Adrenal gland (tissue), 5 donors: ENCODE measurements around the gene RPL28.

Experiments
- POLR2A ChIP-seq, 2 donors: fragments of 450-650 bp; IDR thresholded peaks; one replicate each; pipeline ENCODE4 v1.6.1; 2017; ENCODE audit warnings: antibody characterized with exemption in 2 of 2, mild to moderate bottlenecking in 2 of 2, moderate library complexity in 1 of 2
- TF ChIP-seq, protein P1 (sequence below), 6 experiments: fragments of 450-650 bp in 4 of 6; fragments of 200-600 bp in 2 of 6; sonication (generic) in 1 of 6; IDR thresholded peaks; 1 replicate in 5 of 6; 2 replicates in 1 of 6; pipeline versions ENCODE4 v1.5.1 to v1.8.0; 2016 to 2021; ENCODE audit warnings: antibody characterized with exemption in 6 of 6, mild to moderate bottlenecking in 2 of 6, moderate library complexity in 1 of 6
- donor health status: DM: no; HTN: no; CAD: no.

DNA sequence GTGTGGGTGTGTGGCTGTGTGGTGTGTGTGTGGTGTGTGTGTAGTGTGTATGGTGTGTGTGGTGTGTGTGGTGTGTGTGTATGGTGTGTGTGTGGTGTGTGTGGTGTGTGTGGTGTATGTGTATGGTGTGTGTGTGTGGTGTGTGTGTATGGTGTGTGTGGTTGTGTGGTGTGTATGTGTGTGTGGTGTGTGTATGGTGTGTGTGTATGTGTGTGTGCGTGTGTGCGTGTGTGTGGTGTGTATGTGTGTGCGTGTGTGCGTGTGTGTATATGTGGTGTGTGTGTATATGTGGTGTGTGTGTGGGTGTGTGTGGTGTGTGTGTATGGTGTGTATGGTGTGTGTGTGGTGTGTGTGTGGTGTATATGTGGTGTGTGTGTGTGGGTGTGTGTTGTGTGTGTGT is 49.3 kb downstream of the RPL28 start:
- TF ChIP-seq, protein P1, sequence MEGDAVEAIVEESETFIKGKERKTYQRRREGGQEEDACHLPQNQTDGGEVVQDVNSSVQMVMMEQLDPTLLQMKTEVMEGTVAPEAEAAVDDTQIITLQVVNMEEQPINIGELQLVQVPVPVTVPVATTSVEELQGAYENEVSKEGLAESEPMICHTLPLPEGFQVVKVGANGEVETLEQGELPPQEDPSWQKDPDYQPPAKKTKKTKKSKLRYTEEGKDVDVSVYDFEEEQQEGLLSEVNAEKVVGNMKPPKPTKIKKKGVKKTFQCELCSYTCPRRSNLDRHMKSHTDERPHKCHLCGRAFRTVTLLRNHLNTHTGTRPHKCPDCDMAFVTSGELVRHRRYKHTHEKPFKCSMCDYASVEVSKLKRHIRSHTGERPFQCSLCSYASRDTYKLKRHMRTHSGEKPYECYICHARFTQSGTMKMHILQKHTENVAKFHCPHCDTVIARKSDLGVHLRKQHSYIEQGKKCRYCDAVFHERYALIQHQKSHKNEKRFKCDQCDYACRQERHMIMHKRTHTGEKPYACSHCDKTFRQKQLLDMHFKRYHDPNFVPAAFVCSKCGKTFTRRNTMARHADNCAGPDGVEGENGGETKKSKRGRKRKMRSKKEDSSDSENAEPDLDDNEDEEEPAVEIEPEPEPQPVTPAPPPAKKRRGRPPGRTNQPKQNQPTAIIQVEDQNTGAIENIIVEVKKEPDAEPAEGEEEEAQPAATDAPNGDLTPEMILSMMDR (IDR thresholded peaks at IDR 0.05): no peak
- no peak for TF ChIP-seq POLR2A (IDR thresholded peaks at IDR 0.05)
